DND-41 (cell line): ENCODE data around the gene RPEL1.

Experiments used
- CTCF ChIP-seq: IDR thresholded peaks from 2 replicates; pipeline ENCODE4 v1.5.1; 2012; ENCODE audit warnings: borderline replicate concordance, low read length, moderate library complexity, mild to moderate bottlenecking; ENCODE audit not compliant: poor library complexity, severe bottlenecking; ENCODE audit errors: extremely low read depth
- EZH2 ChIP-seq: IDR thresholded peaks from 3 replicates; pipeline ENCODE4 v1.6.1; 2012; ENCODE audit warnings: borderline replicate concordance, low read depth, mild to moderate bottlenecking, moderate library complexity, low read length, inconsistent platforms; ENCODE audit not compliant: severe bottlenecking

DNA sequence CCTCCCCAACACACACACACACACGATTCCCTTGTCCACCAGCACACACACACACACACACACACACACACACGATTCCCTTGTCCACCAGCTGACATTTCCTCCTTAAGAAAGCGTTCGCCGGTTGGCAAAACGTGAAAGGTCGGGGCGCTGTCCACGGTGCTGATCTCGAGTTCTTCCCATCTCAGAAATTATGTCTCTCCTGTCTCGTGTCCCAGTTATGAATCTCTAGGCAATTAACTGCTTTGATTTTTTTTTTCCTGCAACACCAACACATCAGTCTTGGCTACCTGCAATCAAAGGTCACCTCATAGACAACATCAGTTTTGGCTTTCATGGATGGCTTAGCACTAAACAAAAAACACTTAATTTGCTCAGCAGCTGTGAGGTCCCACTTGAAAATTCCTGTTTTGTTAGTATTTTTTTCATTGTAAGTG, 33.2 kb downstream of the RPEL1 start:
- no peak for TF ChIP-seq CTCF
- no peak for TF ChIP-seq EZH2
